Measurements from ENCODE around the gene BCAP29. TPM values are rescaled to one million over a fixed set of nuclear protein-coding genes. Genes with fewer than 3 reads are reported as not detected.
A peak's percentile ranks its signal among the peaks of the same experiment; 100 is the strongest.

Gene BCAP29
- total RNA-seq, 1 donor = 43.1 TPM

GRCh38 chr7:107555893-107556292, 24.2 kb upstream of the BCAP29 start:
- Histone ChIP-seq H3K4me1 (ENCODE audit: insufficient read depth, low read length) (peaks cover 14% of the 10 kb centered on the region), H3K4me2 (ENCODE audit: insufficient read depth, low read length) (no peak overlapping the region), H3K4me3 (ENCODE audit: insufficient read depth, low read length) (no peak overlapping the region), H2AFZ (ENCODE audit: low read length) (no peak overlapping the region), H3K79me2 (ENCODE audit: insufficient read depth, low read length) (peaks cover 52% of the 10 kb centered on the region), H3K9me3 (ENCODE audit: low read depth, low read length) (no peaks in the 10 kb centered on the region), H3K27ac (ENCODE audit: low read depth, low read length) (no peak overlapping the region), H4K20me1 (ENCODE audit: insufficient read depth, low read length) (peaks cover 4% of the 10 kb centered on the region), H3K36me3 (ENCODE audit: insufficient read depth, low read length) (peaks cover 18% of the 10 kb centered on the region), H3K27me3 (ENCODE audit: insufficient read depth, low read length) (no peaks in the 10 kb centered on the region)
- TF ChIP-seq CTCF (IDR thresholded peaks at IDR 0.05; ENCODE audit: extremely low read depth, low read depth, low read length) = no peak
- DNase-seq (ENCODE audit: insufficient read length, low spot score, missing footprints) = no peak

GRCh38 chr7:107559864-107560263, 20.2 kb upstream of the BCAP29 start:
- Histone ChIP-seq H3K9me3 (ENCODE audit: low read depth, low read length) (no peaks in the 10 kb centered on the region), H3K36me3 (ENCODE audit: insufficient read depth, low read length) (peaks cover 10% of the 10 kb centered on the region), H3K27ac (ENCODE audit: low read depth, low read length) (peak overlapping the region; percentile 70), H3K4me3 (ENCODE audit: insufficient read depth, low read length) (no peak overlapping the region), H3K79me2 (ENCODE audit: insufficient read depth, low read length) (peaks cover 65% of the 10 kb centered on the region), H3K27me3 (ENCODE audit: insufficient read depth, low read length) (no peaks in the 10 kb centered on the region), H3K4me2 (ENCODE audit: insufficient read depth, low read length) (peak overlapping the region; percentile 44), H3K4me1 (ENCODE audit: insufficient read depth, low read length) (peaks cover 38% of the 10 kb centered on the region), H4K20me1 (ENCODE audit: insufficient read depth, low read length) (peaks cover 4% of the 10 kb centered on the region), H2AFZ (ENCODE audit: low read length) (no peak overlapping the region)
- DNase-seq (ENCODE audit: insufficient read length, low spot score, missing footprints) = peak; percentile 90
- no peak for TF ChIP-seq CTCF (IDR thresholded peaks at IDR 0.05; ENCODE audit: extremely low read depth, low read depth, low read length)

GRCh38 chr7:107560898-107561516, 19.0 kb upstream of the BCAP29 start:
- no peak overlapping the region for H2AFZ ChIP-seq (ENCODE audit: low read length)
- H3K4me3 ChIP-seq (ENCODE audit: insufficient read depth, low read length) = peak overlapping the region; percentile 3
- H3K9me3 ChIP-seq (ENCODE audit: low read depth, low read length) = no peaks in the 10 kb centered on the region
- H3K79me2 ChIP-seq (ENCODE audit: insufficient read depth, low read length) = peaks cover 59% of the 10 kb centered on the region
- H4K20me1 ChIP-seq (ENCODE audit: insufficient read depth, low read length) = peaks cover 4% of the 10 kb centered on the region
- no peak for TF ChIP-seq CTCF (IDR thresholded peaks at IDR 0.05; ENCODE audit: extremely low read depth, low read depth, low read length)
- peaks cover 45% of the 10 kb centered on the region for H3K4me1 ChIP-seq (ENCODE audit: insufficient read depth, low read length)
- peak overlapping the region; percentile 44 for H3K4me2 ChIP-seq (ENCODE audit: insufficient read depth, low read length)
- H3K36me3 ChIP-seq (ENCODE audit: insufficient read depth, low read length) = peaks cover 4% of the 10 kb centered on the region
- peak; percentile 34 for DNase-seq (ENCODE audit: insufficient read length, low spot score, missing footprints)
- no peaks in the 10 kb centered on the region for H3K27me3 ChIP-seq (ENCODE audit: insufficient read depth, low read length)
- H3K27ac ChIP-seq (ENCODE audit: low read depth, low read length) = peak overlapping the region; percentile 70

GRCh38 chr7:107563081-107563774, 16.8 kb upstream of the BCAP29 start:
- Histone ChIP-seq H3K4me1 (ENCODE audit: insufficient read depth, low read length) (peaks cover 45% of the 10 kb centered on the region), H3K79me2 (ENCODE audit: insufficient read depth, low read length) (peaks cover 51% of the 10 kb centered on the region), H3K4me2 (ENCODE audit: insufficient read depth, low read length) (peak overlapping the region; percentile 99), H3K27ac (ENCODE audit: low read depth, low read length) (peak overlapping the region; percentile 94), H4K20me1 (ENCODE audit: insufficient read depth, low read length) (peaks cover 4% of the 10 kb centered on the region), H3K27me3 (ENCODE audit: insufficient read depth, low read length) (no peaks in the 10 kb centered on the region), H3K36me3 (ENCODE audit: insufficient read depth, low read length) (no peaks in the 10 kb centered on the region), H3K4me3 (ENCODE audit: insufficient read depth, low read length) (peak overlapping the region; percentile 91), H3K9me3 (ENCODE audit: low read depth, low read length) (no peaks in the 10 kb centered on the region), H2AFZ (ENCODE audit: low read length) (peak overlapping the region; percentile 97)
- no peak for TF ChIP-seq CTCF (IDR thresholded peaks at IDR 0.05; ENCODE audit: extremely low read depth, low read depth, low read length)
- peak; percentile 71 for DNase-seq (ENCODE audit: insufficient read length, low spot score, missing footprints)
